PC-9 (cell line): ENCODE results near the gene ITGB4.

Source experiments
- EZH2 ChIP-seq: fragments of 200-600 bp; sonication (generic); IDR thresholded peaks from 2 replicates; pipeline ENCODE4 v1.8.0; 2017; ENCODE audit warnings: antibody characterized with exemption, low read depth
- TF ChIP-seq, protein P1 (sequence below): fragments of 200-600 bp; sonication (generic); conservative IDR thresholded peaks from 2 replicates; pipeline ENCODE4 v1.6.1; 2017; ENCODE audit warnings: mixed run types, antibody characterized with exemption, mild to moderate bottlenecking, moderate library complexity

DNA sequence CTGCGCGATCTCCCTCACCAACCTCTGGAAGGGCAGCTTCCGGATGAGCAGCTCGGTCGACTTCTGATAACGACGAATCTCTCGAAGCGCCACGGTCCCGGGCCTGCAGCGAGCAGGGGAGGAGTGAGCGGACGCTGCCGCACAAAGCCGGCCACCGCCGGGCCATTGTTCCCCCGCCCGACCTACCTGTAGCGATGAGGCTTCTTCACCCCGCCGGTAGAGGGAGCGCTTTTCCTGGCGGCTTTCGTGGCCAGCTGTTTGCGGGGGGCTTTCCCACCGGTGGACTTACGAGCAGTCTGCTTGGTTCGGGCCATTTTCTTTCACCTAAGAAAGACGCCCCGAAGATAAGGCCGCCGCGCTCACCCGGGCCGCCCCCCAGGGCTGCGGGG lies 57.6 kb downstream of the ITGB4 start:
- TF ChIP-seq, protein P1, sequence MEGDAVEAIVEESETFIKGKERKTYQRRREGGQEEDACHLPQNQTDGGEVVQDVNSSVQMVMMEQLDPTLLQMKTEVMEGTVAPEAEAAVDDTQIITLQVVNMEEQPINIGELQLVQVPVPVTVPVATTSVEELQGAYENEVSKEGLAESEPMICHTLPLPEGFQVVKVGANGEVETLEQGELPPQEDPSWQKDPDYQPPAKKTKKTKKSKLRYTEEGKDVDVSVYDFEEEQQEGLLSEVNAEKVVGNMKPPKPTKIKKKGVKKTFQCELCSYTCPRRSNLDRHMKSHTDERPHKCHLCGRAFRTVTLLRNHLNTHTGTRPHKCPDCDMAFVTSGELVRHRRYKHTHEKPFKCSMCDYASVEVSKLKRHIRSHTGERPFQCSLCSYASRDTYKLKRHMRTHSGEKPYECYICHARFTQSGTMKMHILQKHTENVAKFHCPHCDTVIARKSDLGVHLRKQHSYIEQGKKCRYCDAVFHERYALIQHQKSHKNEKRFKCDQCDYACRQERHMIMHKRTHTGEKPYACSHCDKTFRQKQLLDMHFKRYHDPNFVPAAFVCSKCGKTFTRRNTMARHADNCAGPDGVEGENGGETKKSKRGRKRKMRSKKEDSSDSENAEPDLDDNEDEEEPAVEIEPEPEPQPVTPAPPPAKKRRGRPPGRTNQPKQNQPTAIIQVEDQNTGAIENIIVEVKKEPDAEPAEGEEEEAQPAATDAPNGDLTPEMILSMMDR = peak; percentile 69
- TF ChIP-seq EZH2 = no peak
